Fibroblast of pulmonary artery (primary cell): ENCODE results near the gene RASL10B.

Experiments
- DNase-seq: peaks from one replicate; pipeline ENCODE4 v3.0.0-alpha.2; 2010; ENCODE audit warnings: low read depth
- H3K4me3 ChIP-seq: replicated peaks from 2 replicates; pipeline ENCODE4 v1.5.1; 2011; ENCODE audit warnings: low read depth, mild to moderate bottlenecking, control low read depth, low read length, moderate library complexity
- TF ChIP-seq, protein P1 (sequence below): IDR thresholded peaks from 2 replicates; pipeline ENCODE4 v1.5.1; 2011; ENCODE audit warnings: mild to moderate bottlenecking, control low read depth, low read length, inconsistent platforms; ENCODE audit errors: missing control alignments

Gene RASL10B

DNA sequence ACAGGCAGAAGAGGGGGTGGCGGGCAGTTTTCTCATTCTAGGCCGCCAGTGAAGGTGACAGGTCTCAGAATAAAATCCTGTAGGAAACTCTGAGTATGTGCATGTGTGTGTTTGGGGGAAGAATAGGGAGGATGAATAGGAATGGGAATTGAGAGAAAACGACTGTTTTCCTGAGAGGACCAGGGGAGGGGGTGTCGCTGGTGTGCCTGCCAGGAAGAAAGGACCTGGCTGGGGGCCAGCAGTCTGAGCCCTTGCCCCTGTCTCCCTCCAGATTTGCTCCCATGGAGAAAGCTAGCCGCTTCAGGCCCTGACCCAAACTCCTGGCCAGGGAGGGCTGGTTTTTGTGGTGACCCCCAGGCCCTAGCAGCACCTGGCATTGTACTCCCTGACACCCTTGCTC lies 43.6 kb downstream of the RASL10B start:
- TF ChIP-seq, protein P1, sequence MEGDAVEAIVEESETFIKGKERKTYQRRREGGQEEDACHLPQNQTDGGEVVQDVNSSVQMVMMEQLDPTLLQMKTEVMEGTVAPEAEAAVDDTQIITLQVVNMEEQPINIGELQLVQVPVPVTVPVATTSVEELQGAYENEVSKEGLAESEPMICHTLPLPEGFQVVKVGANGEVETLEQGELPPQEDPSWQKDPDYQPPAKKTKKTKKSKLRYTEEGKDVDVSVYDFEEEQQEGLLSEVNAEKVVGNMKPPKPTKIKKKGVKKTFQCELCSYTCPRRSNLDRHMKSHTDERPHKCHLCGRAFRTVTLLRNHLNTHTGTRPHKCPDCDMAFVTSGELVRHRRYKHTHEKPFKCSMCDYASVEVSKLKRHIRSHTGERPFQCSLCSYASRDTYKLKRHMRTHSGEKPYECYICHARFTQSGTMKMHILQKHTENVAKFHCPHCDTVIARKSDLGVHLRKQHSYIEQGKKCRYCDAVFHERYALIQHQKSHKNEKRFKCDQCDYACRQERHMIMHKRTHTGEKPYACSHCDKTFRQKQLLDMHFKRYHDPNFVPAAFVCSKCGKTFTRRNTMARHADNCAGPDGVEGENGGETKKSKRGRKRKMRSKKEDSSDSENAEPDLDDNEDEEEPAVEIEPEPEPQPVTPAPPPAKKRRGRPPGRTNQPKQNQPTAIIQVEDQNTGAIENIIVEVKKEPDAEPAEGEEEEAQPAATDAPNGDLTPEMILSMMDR: no peak
- no peak for DNase-seq
- no peak overlapping the region for H3K4me3 ChIP-seq

DNA sequence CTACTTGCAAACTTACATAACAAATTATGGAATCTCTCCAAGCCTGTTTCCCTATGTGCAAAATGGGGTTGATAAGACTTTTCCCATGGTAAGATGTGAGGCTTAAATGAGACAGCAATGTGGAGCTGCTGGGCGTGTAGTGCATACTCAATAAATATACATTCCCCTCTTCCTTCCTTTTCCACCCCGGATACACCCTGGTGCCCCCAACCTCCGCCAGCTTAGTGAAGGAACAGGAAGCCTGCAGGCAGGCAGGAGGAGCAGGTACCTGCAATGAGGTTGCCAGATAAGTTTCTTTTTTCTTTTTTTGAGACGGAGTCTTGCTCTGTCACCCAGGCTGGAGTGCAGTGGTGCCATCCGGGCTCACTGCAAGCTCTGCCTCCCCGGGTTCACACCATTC lies 44.1 kb downstream of the RASL10B start:
- H3K4me3 ChIP-seq: no peak overlapping the region
- TF ChIP-seq, protein P1: no peak
- DNase-seq: no peak

DNA sequence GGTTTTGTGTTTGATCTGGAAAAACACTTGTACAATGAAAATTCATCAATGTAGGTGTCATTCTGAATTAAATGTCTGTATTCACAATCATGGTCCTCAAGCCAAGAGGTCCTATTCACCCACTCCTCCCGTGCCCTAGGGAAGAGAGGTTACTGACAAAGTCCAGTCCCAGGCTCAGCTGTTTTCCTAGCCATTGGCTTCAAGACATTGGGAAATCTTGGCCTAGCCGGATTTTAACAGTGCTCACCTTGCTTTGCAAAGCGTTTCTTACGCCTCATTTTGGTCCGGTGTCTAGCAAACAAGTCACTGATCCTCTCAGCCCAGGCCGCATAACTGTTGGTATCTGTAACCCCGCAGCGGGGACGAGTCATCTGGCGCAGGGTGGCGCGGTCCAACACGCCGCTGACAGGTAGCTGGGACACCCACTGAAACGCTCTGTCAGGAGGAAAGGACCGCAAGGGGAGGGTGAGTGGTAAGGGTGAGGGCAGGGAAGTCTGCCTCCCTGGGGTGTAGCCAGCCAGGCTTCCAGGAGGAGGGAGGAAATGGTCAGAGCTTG lies 47.3 kb downstream of the RASL10B start:
- H3K4me3 ChIP-seq: no peak overlapping the region
- no peak for DNase-seq
- TF ChIP-seq, protein P1: no peak

DNA sequence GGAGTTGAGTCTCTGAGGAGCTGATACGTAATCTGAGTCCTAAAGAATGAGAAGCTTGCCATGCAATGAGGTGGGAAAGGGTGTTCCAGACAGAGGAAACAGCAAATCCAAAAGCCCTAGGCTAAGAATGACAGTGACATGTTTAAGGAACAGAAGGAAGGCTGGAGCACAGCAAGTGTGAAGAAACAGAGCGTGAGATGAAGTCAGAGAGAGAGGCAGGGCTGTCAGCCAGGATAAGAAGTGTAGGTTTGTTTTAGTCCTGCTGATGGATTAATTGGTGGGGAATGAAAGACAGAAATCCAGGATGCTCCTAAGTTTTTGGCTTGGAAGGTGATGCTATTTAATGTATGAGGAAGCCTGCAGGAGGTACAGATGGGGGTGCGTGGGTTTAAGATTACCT lies 49.5 kb downstream of the RASL10B start:
- TF ChIP-seq, protein P1: no peak

DNA sequence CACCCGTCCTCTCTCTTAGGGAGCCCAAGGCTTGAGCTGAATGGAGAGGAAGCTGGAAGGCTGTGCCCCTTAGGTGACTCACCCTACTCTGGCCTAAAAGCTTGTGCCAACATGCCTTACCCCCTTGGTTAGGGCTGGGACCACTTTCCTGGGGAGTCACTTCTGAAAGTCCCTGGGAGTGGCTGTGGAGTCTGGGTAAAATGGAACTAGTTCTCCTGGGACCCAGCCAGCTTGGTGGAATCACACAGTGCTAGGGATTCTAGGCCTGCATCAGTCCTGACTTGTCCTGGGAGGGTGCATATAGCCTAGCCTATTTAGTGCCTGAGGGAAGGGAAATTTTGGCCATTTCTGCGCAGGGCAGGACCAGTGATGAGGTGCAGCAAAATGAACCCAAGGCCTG lies 53.5 kb downstream of the RASL10B start:
- DNase-seq: no peak
- TF ChIP-seq, protein P1: no peak
- H3K4me3 ChIP-seq: no peak overlapping the region

More for the DNA sequence above, 49.5 kb downstream of the RASL10B start:
- no peak overlapping the region for H3K4me3 ChIP-seq
- no peak for DNase-seq

DNA sequence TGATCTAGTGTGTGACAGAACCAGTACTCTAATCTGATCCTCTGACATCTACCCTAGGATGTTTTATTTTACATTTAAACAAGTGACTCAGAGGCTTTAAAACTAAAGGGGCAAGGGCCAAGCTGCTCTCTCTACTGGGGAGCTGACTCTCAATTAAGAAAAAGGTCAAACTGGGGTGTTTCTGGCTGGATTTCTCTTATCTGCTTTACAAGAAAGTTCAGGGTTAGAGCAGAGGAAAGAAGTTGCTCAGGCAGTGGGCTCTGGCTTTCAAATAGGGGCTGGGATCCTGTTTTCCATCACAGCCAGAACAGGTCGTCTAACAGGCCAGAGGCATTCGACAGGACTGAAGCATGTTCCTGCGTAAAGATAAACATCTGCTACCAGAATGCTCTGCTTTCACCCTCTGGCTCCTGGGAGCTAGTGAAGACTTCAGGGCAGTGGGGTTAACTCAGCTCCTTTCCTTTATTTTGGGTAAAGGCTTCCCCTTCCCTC lies 55.5 kb downstream of the RASL10B start:
- no peak for DNase-seq
- TF ChIP-seq, protein P1: no peak

More for the DNA sequence above, 55.5 kb downstream of the RASL10B start:
- no peak overlapping the region for H3K4me3 ChIP-seq
